ENCODE measurements around the gene ATXN7L1. TPM values are rescaled to one million over a fixed set of nuclear protein-coding genes. Genes with fewer than 3 reads are reported as not detected.
"Not testable (repeated sequence)": the region's sequence is repeated elsewhere in the genome, so short reads cannot be mapped to it uniquely, and the experiment has no call there.

ATXN7L1 gene
- polyA plus RNA-seq, 1 of the 3 experiments (the other 2 are of a cell fraction): 6.0 TPM

DNA sequence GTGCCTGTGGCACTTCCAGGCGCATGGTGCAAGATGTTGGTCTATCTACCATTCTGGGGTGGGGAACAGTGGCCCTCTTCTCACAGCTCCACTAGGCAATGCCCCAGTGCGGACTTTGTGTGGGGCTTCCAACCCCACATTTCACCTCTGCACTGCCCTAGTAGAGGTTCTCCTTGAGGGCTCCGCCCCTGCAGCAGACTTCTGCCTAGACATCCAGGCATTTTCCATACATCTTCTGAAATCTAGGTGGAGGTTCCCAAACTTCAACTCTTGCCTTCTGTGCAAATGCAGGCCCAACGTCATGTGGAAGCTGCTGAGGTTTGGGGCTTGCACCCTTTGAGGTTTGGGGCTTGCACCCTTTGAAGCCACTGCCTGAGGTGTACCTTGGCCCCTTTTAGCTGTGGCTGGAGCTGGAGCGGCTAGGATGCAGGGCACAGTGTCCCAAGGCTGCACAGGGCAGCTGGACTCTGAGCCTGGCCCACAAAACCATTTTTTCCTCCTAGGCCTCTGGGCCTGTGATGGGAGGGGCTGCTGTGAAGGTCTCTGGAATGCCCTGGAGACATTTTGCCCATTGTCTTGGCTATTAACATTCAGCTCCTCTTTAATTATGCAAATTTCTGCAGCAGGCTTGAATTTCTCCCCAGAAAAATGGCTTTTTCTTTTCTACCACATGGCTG is 164.5 kb downstream of the ATXN7L1 start:
- H3K9me2 ChIP-seq: no peaks in the 10 kb centered on the region
- CTCF ChIA-PET: interaction anchor here (1.6 kb wide), 1 partner anchor 48 kb away, joined by 5 read pairs; no protein-coding TSS in a partner anchor
- no peaks in the 10 kb centered on the region for H3K36me3 ChIP-seq (replicated peaks in 1 of 2; ENCODE audit: control insufficient read depth in 1 of 2, insufficient read depth in 2 of 2, low read length in 1 of 2)
- no peak for DNase-seq
- no peaks in the 10 kb centered on the region for H3K27me3 ChIP-seq (ENCODE audit: insufficient read depth)
- 75% methylated on average over 5 of the region's 5 CpGs for WGBS (ENCODE audit: low lambda C conversion rate)
- 0 out of 4 replicates have a peak, but pooled peaks cover 0 to 3% of the 10 kb centered on the region in 2 experiments for H3K4me1 ChIP-seq (ENCODE audit: control insufficient read depth in 1 of 2, insufficient read depth in 2 of 2, low read depth in 1 of 2, low read length in 1 of 2)
- no peaks in the 10 kb centered on the region for H3K79me2 ChIP-seq (ENCODE audit: insufficient read depth)
- H3K27ac ChIP-seq (ENCODE audit: low read depth in 2 of 2, low read length in 1 of 2): no peak overlapping the region
- no peak overlapping the region for H3K4me2 ChIP-seq
- peaks cover 16% of the 10 kb centered on the region; the same call in 1 of the 2 replicates for H3K9me3 ChIP-seq
- H3F3A ChIP-seq (replicated peaks; ENCODE audit: insufficient read depth): no peaks in the 10 kb centered on the region
- no peak for TF ChIP-seq POLR2AphosphoS5 (IDR thresholded peaks at IDR 0.05; ENCODE audit: low read depth, low read length)
- TF ChIP-seq CHD2 (IDR thresholded peaks at IDR 0.05; ENCODE audit: low read length, partially characterized antibody): no peak
- H3K9ac ChIP-seq: no peak overlapping the region
- no peaks in the 10 kb centered on the region for H4K20me1 ChIP-seq (ENCODE audit: insufficient read depth)
- POLR2A ChIA-PET: no interaction called here
- H3K4me3 ChIP-seq (ENCODE audit: low read depth in 2 of 2, low read length in 1 of 2): no peak overlapping the region
- H2AFZ ChIP-seq (ENCODE audit: low read depth): no peak overlapping the region

DNA sequence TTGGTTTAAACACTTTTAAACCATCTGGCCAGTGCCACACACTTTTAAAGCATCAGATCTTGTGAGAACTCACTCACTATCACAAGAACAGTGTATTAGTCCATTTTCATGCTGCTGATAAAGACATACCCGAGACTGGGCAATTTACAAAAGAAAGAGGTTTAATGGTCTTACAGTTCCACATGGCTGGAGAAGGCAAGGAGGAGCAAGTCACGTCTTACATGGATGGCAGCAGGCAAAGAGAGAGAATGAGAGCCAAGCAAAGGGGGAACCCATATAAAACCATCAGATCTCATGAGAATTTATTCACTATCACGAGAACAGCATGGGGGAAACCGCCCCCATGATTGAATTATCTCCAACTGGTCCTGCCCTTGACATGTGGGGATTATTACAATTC is 165.7 kb downstream of the ATXN7L1 start:
- CTCF ChIA-PET: interaction anchor here (1.6 kb wide), 1 partner anchor 49 kb away, joined by 5 read pairs; no protein-coding TSS in a partner anchor
- H2AFZ ChIP-seq (ENCODE audit: low read depth); H3K27me3 ChIP-seq (ENCODE audit: insufficient read depth); H3K9me2 ChIP-seq; H4K20me1 ChIP-seq (ENCODE audit: insufficient read depth); DNase-seq; H3K79me2 ChIP-seq (ENCODE audit: insufficient read depth); H3K4me2 ChIP-seq; H3K4me1 ChIP-seq (ENCODE audit: control insufficient read depth in 1 of 2, insufficient read depth in 2 of 2, low read depth in 1 of 2, low read length in 1 of 2); H3K4me3 ChIP-seq (ENCODE audit: low read depth in 2 of 2, low read length in 1 of 2); H3K27ac ChIP-seq (ENCODE audit: low read depth in 2 of 2, low read length in 1 of 2); POLR2A ChIA-PET; H3K36me3 ChIP-seq (replicated peaks in 1 of 2; ENCODE audit: control insufficient read depth in 1 of 2, insufficient read depth in 2 of 2, low read length in 1 of 2); H3K9ac ChIP-seq; H3F3A ChIP-seq (replicated peaks; ENCODE audit: insufficient read depth): not testable (repeated sequence)
- 76% methylated on average over 4 of the region's 4 CpGs for WGBS (ENCODE audit: low lambda C conversion rate)
- H3K9me3 ChIP-seq: peaks cover 16% of the 10 kb centered on the region; the same call in 1 of the 2 replicates

DNA sequence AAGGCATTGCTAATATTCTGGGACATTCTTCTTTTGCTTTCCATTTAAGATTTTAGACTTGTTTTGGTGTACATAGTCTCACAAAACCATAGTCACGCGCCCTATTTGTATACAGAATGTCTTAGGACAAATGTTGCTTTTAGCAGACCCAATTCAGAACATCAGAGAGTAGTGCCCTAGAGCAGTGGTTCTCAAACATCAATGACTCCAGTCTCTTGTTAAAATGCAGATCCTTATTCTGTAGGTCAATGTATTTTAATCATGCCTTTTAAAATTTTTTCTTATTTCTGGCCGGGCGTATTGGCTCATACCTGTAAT is 167.7 kb downstream of the ATXN7L1 start:
- H3K79me2 ChIP-seq (ENCODE audit: insufficient read depth): no peaks in the 10 kb centered on the region
- H3K4me3 ChIP-seq (ENCODE audit: low read depth in 2 of 2, low read length in 1 of 2): no peak overlapping the region
- H3K9me3 ChIP-seq: peaks cover 16% of the 10 kb centered on the region; the same call in 1 of the 2 replicates
- no peaks in the 10 kb centered on the region for H3K36me3 ChIP-seq (replicated peaks in 1 of 2; ENCODE audit: control insufficient read depth in 1 of 2, insufficient read depth in 2 of 2, low read length in 1 of 2)
- H3K27ac ChIP-seq (ENCODE audit: low read depth in 2 of 2, low read length in 1 of 2): no peak overlapping the region
- WGBS (ENCODE audit: low lambda C conversion rate): 97% methylated on average over 4 of the region's 4 CpGs
- CTCF ChIA-PET: no interaction called here
- no peak overlapping the region for H3K4me2 ChIP-seq
- H3K27me3 ChIP-seq (ENCODE audit: insufficient read depth): no peaks in the 10 kb centered on the region
- H3K9ac ChIP-seq: no peak overlapping the region
- H2AFZ ChIP-seq (ENCODE audit: low read depth): no peak overlapping the region
- H3K9me2 ChIP-seq: no peaks in the 10 kb centered on the region
- H3K4me1 ChIP-seq (ENCODE audit: control insufficient read depth in 1 of 2, insufficient read depth in 2 of 2, low read depth in 1 of 2, low read length in 1 of 2): no peaks in the 10 kb centered on the region
- H4K20me1 ChIP-seq (ENCODE audit: insufficient read depth): no peaks in the 10 kb centered on the region
- no peaks in the 10 kb centered on the region for H3F3A ChIP-seq (replicated peaks; ENCODE audit: insufficient read depth)
- DNase-seq: no peak
- POLR2A ChIA-PET: no interaction called here
- TF ChIP-seq, protein P1, sequence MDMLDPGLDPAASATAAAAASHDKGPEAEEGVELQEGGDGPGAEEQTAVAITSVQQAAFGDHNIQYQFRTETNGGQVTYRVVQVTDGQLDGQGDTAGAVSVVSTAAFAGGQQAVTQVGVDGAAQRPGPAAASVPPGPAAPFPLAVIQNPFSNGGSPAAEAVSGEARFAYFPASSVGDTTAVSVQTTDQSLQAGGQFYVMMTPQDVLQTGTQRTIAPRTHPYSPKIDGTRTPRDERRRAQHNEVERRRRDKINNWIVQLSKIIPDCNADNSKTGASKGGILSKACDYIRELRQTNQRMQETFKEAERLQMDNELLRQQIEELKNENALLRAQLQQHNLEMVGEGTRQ (IDR thresholded peaks at IDR 0.05; ENCODE audit: borderline replicate concordance, low read depth, low read length): no peak
- TF ChIP-seq, protein P2, sequence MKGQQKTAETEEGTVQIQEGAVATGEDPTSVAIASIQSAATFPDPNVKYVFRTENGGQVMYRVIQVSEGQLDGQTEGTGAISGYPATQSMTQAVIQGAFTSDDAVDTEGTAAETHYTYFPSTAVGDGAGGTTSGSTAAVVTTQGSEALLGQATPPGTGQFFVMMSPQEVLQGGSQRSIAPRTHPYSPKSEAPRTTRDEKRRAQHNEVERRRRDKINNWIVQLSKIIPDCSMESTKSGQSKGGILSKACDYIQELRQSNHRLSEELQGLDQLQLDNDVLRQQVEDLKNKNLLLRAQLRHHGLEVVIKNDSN (IDR thresholded peaks at IDR 0.05; ENCODE audit: borderline replicate concordance, low read depth): no peak
- TF ChIP-seq GABPA (IDR thresholded peaks at IDR 0.05; ENCODE audit: low read depth) (no peak), CHD2 (IDR thresholded peaks at IDR 0.05; ENCODE audit: low read length, partially characterized antibody) (no peak), EP300 (IDR thresholded peaks at IDR 0.05; ENCODE audit: borderline replicate concordance in 1 of 2, low read depth in 1 of 2, low read length in 1 of 2) (no peak), NRF1 (IDR thresholded peaks at IDR 0.05; ENCODE audit: low read depth, low read length) (no peak), RAD21 (IDR thresholded peaks at IDR 0.05; ENCODE audit: low read length) (no peak), MXI1 (IDR thresholded peaks at IDR 0.05; ENCODE audit: low read depth, low read length) (no peak), NFIC (IDR thresholded peaks at IDR 0.05; ENCODE audit: borderline replicate concordance) (no peak), RXRA (IDR thresholded peaks at IDR 0.05; ENCODE audit: borderline replicate concordance, low read depth) (no peak)
- TF ChIP-seq, protein P3, sequence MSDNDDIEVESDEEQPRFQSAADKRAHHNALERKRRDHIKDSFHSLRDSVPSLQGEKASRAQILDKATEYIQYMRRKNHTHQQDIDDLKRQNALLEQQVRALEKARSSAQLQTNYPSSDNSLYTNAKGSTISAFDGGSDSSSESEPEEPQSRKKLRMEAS (IDR thresholded peaks at IDR 0.05; ENCODE audit: low read depth): no peak
- TF ChIP-seq, protein P4, sequence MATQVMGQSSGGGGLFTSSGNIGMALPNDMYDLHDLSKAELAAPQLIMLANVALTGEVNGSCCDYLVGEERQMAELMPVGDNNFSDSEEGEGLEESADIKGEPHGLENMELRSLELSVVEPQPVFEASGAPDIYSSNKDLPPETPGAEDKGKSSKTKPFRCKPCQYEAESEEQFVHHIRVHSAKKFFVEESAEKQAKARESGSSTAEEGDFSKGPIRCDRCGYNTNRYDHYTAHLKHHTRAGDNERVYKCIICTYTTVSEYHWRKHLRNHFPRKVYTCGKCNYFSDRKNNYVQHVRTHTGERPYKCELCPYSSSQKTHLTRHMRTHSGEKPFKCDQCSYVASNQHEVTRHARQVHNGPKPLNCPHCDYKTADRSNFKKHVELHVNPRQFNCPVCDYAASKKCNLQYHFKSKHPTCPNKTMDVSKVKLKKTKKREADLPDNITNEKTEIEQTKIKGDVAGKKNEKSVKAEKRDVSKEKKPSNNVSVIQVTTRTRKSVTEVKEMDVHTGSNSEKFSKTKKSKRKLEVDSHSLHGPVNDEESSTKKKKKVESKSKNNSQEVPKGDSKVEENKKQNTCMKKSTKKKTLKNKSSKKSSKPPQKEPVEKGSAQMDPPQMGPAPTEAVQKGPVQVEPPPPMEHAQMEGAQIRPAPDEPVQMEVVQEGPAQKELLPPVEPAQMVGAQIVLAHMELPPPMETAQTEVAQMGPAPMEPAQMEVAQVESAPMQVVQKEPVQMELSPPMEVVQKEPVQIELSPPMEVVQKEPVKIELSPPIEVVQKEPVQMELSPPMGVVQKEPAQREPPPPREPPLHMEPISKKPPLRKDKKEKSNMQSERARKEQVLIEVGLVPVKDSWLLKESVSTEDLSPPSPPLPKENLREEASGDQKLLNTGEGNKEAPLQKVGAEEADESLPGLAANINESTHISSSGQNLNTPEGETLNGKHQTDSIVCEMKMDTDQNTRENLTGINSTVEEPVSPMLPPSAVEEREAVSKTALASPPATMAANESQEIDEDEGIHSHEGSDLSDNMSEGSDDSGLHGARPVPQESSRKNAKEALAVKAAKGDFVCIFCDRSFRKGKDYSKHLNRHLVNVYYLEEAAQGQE (IDR thresholded peaks at IDR 0.05; ENCODE audit: low read depth, low read length): no peak

Measured in SK-N-SH (cell line).